ENCODE measurements around the gene UBR3.

- TF ChIP-seq POLR2A (IDR thresholded peaks at IDR 0.05) (no peak), CTCF (IDR thresholded peaks at IDR 0.05) (no peak), EP300 (IDR thresholded peaks at IDR 0.05) (no peak), POLR2AphosphoS5 (IDR thresholded peaks at IDR 0.05) (no peak)
These were observed 119.3 kb downstream of the UBR3 start for GRCh38 chr2:169946546-169946945.
